ENCODE results near the gene DIMT1. TPM values are rescaled to one million over a fixed set of nuclear protein-coding genes. Genes with fewer than 3 reads are reported as not detected.

DIMT1 gene
- total RNA-seq, 1 experiment from 2014 or later, result 43.5 TPM

DNA sequence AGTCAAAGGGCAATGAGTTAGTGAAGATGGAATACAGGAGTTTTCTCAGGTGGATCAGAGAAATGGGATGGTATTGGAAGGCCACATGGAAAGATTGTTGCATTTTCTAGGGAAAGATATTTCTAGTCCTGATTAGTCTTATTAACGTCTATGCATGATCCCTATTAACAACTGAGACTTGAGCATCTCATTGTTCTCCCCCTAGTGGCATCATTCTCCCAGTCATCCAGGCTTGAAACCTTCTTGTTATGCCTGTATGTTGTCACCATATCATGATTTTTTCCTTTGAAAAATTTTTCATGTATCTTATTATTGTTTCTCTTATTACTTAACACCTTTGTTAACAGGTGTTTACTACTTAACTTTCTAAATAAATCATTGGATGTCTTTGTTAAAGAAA lies 63.3 kb downstream of the DIMT1 start:
- POLR2A ChIA-PET, result no interaction called here

More for the DNA sequence above, 63.3 kb downstream of the DIMT1 start:
- ChIA-PET RAD21 (ENCODE audit: low non-redundant PET in 1 of 2, low total read pairs in 2 of 2, uncharacterized antibody in 2 of 2, unreplicated experiment in 2 of 2) (no interaction called here), CTCF (interaction anchor here (0.8 to 1.1 kb wide), 2 partner anchors 11 to 12 kb away, joined by 3 to 4 read pairs; no protein-coding TSS in a partner anchor)
- H2AFZ ChIP-seq (ENCODE audit: low read depth, low read length, poor library complexity, severe bottlenecking), result no peak overlapping the region
- H3K9me3 ChIP-seq (ENCODE audit: control insufficient read depth in 1 of 2, insufficient read depth in 1 of 2, low read depth in 1 of 2, low read length in 2 of 2), result no peaks in the 10 kb centered on the region
- H3K4me2 ChIP-seq (ENCODE audit: low read length), result no peak overlapping the region
- H3K27ac ChIP-seq (ENCODE audit: low read depth, low read length), result no peak overlapping the region
- no peaks in the 10 kb centered on the region for H3K36me3 ChIP-seq (ENCODE audit: control insufficient read depth in 1 of 2, insufficient read depth in 2 of 2, low read length in 2 of 2)
- no peak overlapping the region for H3K9ac ChIP-seq (ENCODE audit: low read length)
- H3K79me2 ChIP-seq (ENCODE audit: insufficient read depth, low read length), result peaks cover 55% of the 10 kb centered on the region
- no peaks in the 10 kb centered on the region for H4K20me1 ChIP-seq (ENCODE audit: insufficient read depth)
- TF ChIP-seq ATF3 (IDR thresholded peaks at IDR 0.05) (no peak), POLR2AphosphoS5 (IDR thresholded peaks at IDR 0.05; ENCODE audit: low read depth, low read length) (no peak), ZNF274 (IDR thresholded peaks at IDR 0.05; ENCODE audit: low read depth, low read length) (no peak), ZFX (IDR thresholded peaks at IDR 0.05) (no peak), REST (IDR thresholded peaks at IDR 0.05; ENCODE audit: low read depth) (no peak), EGR1 (IDR thresholded peaks at IDR 0.05; ENCODE audit: low read depth) (no peak), SP1 (IDR thresholded peaks at IDR 0.05; ENCODE audit: low read depth) (no peak), JUND (IDR thresholded peaks at IDR 0.05) (no peak), ELF1 (IDR thresholded peaks at IDR 0.05; ENCODE audit: borderline replicate concordance, low read depth) (no peak), ZBTB33 (IDR thresholded peaks at IDR 0.05; ENCODE audit: extremely low read depth, insufficient replicate concordance, low read length) (no peak), EZH2 (IDR thresholded peaks at IDR 0.05) (no peak), YY1 (IDR thresholded peaks at IDR 0.05; ENCODE audit: extremely low read depth, insufficient replicate concordance, low read depth, low read length) (no peak), EZH2phosphoT487 (IDR thresholded peaks at IDR 0.05; ENCODE audit: borderline replicate concordance) (no peak), CBX3 (IDR thresholded peaks at IDR 0.05; ENCODE audit: low read depth) (no peak), RAD21 (IDR thresholded peaks at IDR 0.05; ENCODE audit: low read depth) (peak; percentile 36; the same call in 1 of the 2 replicates)
- TF ChIP-seq, protein P1, sequence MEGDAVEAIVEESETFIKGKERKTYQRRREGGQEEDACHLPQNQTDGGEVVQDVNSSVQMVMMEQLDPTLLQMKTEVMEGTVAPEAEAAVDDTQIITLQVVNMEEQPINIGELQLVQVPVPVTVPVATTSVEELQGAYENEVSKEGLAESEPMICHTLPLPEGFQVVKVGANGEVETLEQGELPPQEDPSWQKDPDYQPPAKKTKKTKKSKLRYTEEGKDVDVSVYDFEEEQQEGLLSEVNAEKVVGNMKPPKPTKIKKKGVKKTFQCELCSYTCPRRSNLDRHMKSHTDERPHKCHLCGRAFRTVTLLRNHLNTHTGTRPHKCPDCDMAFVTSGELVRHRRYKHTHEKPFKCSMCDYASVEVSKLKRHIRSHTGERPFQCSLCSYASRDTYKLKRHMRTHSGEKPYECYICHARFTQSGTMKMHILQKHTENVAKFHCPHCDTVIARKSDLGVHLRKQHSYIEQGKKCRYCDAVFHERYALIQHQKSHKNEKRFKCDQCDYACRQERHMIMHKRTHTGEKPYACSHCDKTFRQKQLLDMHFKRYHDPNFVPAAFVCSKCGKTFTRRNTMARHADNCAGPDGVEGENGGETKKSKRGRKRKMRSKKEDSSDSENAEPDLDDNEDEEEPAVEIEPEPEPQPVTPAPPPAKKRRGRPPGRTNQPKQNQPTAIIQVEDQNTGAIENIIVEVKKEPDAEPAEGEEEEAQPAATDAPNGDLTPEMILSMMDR (IDR thresholded peaks at IDR 0.05 in 2 of 3, conservative IDR thresholded peaks at IDR 0.05 in 1 of 3; ENCODE audit: borderline replicate concordance in 1 of 3, insufficient read depth in 1 of 3, low read depth in 2 of 3, low read length in 2 of 3), result peak; percentile 42 to 65 (median 60); a peak in 5 of 6 replicates
- intact Hi-C loops (cut with micrococcal nuclease), result no loop called here
- ATAC-seq (peak; percentile 82), DNase-seq (ENCODE audit: low read depth, low spot score) (peak; percentile 28)
- BruUV-seq (replicated peaks), result no TSS peak
- H3K4me1 ChIP-seq (ENCODE audit: control insufficient read depth in 1 of 2, insufficient read depth in 2 of 2, low read length in 2 of 2), result no peaks in the 10 kb centered on the region
- H3K27me3 ChIP-seq (ENCODE audit: insufficient read depth, low read length), result no peaks in the 10 kb centered on the region
- H3K9me2 ChIP-seq (ENCODE audit: insufficient read depth), result no peaks in the 10 kb centered on the region
- H3K4me3 ChIP-seq (replicated peaks in 1 of 2; ENCODE audit: low read depth in 1 of 2, low read length in 2 of 2), result no peak overlapping the region
